GM23338 (cell line): ENCODE measurements around the gene VASN. TPM values are rescaled to one million over a fixed set of nuclear protein-coding genes. Genes with fewer than 3 reads are reported as not detected.

ENCODE experiments used
- ATAC-seq: fragments of 200-7000 bp; cut with Tn5 transposase; 3 replicates; pipeline ENCODE4 v1.9.1; 2020
- DNase-seq: peaks from one replicate; pipeline ENCODE4 v3.0.0-alpha.2; 2015; ENCODE audit warnings: low spot score
- H2AFZ ChIP-seq: fragments of 200-600 bp; sonication (generic); 2 replicates; pipeline ENCODE4 v1.8.0; 2016; ENCODE audit warnings: antibody characterized with exemption, mild to moderate bottlenecking, moderate library complexity
- H3F3A ChIP-seq: fragments of 200-600 bp; sonication (generic); replicated peaks from 2 replicates; pipeline ENCODE4 v1.8.0; 2017; ENCODE audit warnings: antibody characterized with exemption, mixed run types, low read depth
- H3K27ac ChIP-seq: fragments of 200-600 bp; sonication (generic); 2 replicates; pipeline ENCODE4 v1.6.1; 2016; ENCODE audit warnings: low read depth
- H3K27me3 ChIP-seq: fragments of 200-600 bp; sonication (generic); 2 replicates; pipeline ENCODE4 v1.8.0; 2016; ENCODE audit warnings: mild to moderate bottlenecking, mixed run types, moderate library complexity; ENCODE audit not compliant: insufficient read depth
- H3K36me3 ChIP-seq: fragments of 200-600 bp; sonication (generic); 2 replicates; pipeline ENCODE4 v1.8.0; 2016; ENCODE audit warnings: mild to moderate bottlenecking; ENCODE audit not compliant: insufficient read depth
- H3K4me1 ChIP-seq: fragments of 200-600 bp; sonication (generic); 2 replicates; pipeline ENCODE4 v1.8.0; 2016; ENCODE audit warnings: mild to moderate bottlenecking, moderate library complexity; ENCODE audit not compliant: insufficient read depth
- H3K4me2 ChIP-seq: fragments of 200-600 bp; sonication (generic); 2 replicates; pipeline ENCODE4 v1.7.1; 2017; ENCODE audit warnings: mixed run types
- H3K4me3 ChIP-seq: fragments of 200-600 bp; sonication (generic); 2 replicates; pipeline ENCODE4 v1.6.1; 2016; ENCODE audit warnings: mixed run types
- H3K79me2 ChIP-seq: fragments of 200-600 bp; sonication (generic); replicated peaks from 2 replicates; pipeline ENCODE4 v1.8.0; 2017; ENCODE audit warnings: mild to moderate bottlenecking; ENCODE audit not compliant: insufficient read depth
- H3K9me2 ChIP-seq: fragments of 200-600 bp; sonication (generic); 2 replicates; pipeline ENCODE4 v1.8.0; 2017; ENCODE audit not compliant: insufficient read depth
- H4K20me1 ChIP-seq: fragments of 200-600 bp; sonication (generic); replicated peaks from 2 replicates; pipeline ENCODE4 v1.8.0; 2017; ENCODE audit warnings: mild to moderate bottlenecking; ENCODE audit not compliant: insufficient read depth
- H3K27ac Mint-ChIP-seq: 2 replicates; pipeline ENCODE4 v1.8.0; 2020; ENCODE audit warnings: inconsistent platforms, mild to moderate bottlenecking, moderate library complexity, mixed read lengths
- H3K27me3 Mint-ChIP-seq: 3 replicates; pipeline ENCODE4 v1.8.0; 2022; ENCODE audit warnings: low read depth, mild to moderate bottlenecking, moderate library complexity, mixed read lengths, inconsistent platforms; ENCODE audit not compliant: insufficient read depth, poor library complexity
- H3K36me3 Mint-ChIP-seq: 3 replicates; pipeline ENCODE4 v1.8.0; 2021; ENCODE audit warnings: low read depth, mild to moderate bottlenecking, inconsistent platforms, moderate library complexity, mixed read lengths
- H3K4me1 Mint-ChIP-seq: 3 replicates; pipeline ENCODE4 v1.8.0; 2020; ENCODE audit warnings: mild to moderate bottlenecking, inconsistent platforms, mixed read lengths
- H3K4me3 Mint-ChIP-seq: 3 replicates; pipeline ENCODE4 v1.8.0; 2021; ENCODE audit warnings: moderate library complexity, mild to moderate bottlenecking, inconsistent platforms, mixed read lengths
- H3K9me3 Mint-ChIP-seq: 3 replicates; pipeline ENCODE4 v1.8.0; 2020; ENCODE audit warnings: moderate library complexity, mild to moderate bottlenecking, inconsistent platforms, mixed read lengths
- CREB1 ChIP-seq: fragments of 250-450 bp; sonication (Bioruptor Pico); IDR thresholded peaks from 2 replicates; pipeline ENCODE4 v1.5.0; 2020; ENCODE audit warnings: low read depth, mild to moderate bottlenecking, moderate library complexity
- EZH2 ChIP-seq: fragments of 200-600 bp; sonication (generic); IDR thresholded peaks from one replicate; pipeline ENCODE4 v1.8.0; 2017; ENCODE audit warnings: antibody characterized with exemption, mild to moderate bottlenecking, low read depth; ENCODE audit not compliant: unreplicated experiment
- EZH2phosphoT487 ChIP-seq: fragments of 200-600 bp; sonication (generic); IDR thresholded peaks from one replicate; pipeline ENCODE4 v1.8.1; 2018; ENCODE audit warnings: antibody characterized with exemption; ENCODE audit not compliant: unreplicated experiment
- JUNB ChIP-seq: IDR thresholded peaks from one replicate; pipeline ENCODE4 v1.6.1; 2016; ENCODE audit warnings: antibody characterized with exemption; ENCODE audit not compliant: unreplicated experiment
- POLR2AphosphoS5 ChIP-seq: IDR thresholded peaks from 2 replicates; pipeline ENCODE4 v1.6.1; 2016; ENCODE audit warnings: antibody characterized with exemption, low read depth
- ZNF114 ChIP-seq: fragments of 250-450 bp; sonication (Bioruptor Pico); IDR thresholded peaks from 2 replicates; pipeline ENCODE4 v1.5.0; 2020; ENCODE audit warnings: mild to moderate bottlenecking, moderate library complexity
- ZNF331 ChIP-seq: fragments of 250-450 bp; sonication (Bioruptor Pico); IDR thresholded peaks from 2 replicates; pipeline ENCODE4 v1.5.0; 2020; ENCODE audit warnings: low read depth, mild to moderate bottlenecking, moderate library complexity
- polyA plus RNA-seq: library from polyadenylated mRNA; unstranded; fragments of >200 nt; fragmentation: Nextera tagmentation; extraction: Ambion mirVana; gene quantifications from 2 replicates; pipeline ENCODE4 v1.2.1, GENCODE V29; 2016
- total RNA-seq: library from RNA; depleted of rRNA; stranded (reverse); fragments of >200 nt; shearing (Covaris generic); gene quantifications from 2 replicates; pipeline ENCODE4 v1.2.3, GENCODE V29; 2014
- TF ChIP-seq, protein P1 (sequence below): IDR thresholded peaks from 2 replicates; pipeline ENCODE4 v1.6.1; 2016; ENCODE audit warnings: antibody characterized with exemption
- TF ChIP-seq, protein P2 (sequence below): IDR thresholded peaks from one replicate; pipeline ENCODE4 v1.6.1; 2018; ENCODE audit warnings: antibody characterized with exemption; ENCODE audit not compliant: unreplicated experiment

The VASN gene
- total and polyA plus RNA-seq, 2 experiments from 2014 or later, result 8.0 to 15.5 TPM

DNA sequence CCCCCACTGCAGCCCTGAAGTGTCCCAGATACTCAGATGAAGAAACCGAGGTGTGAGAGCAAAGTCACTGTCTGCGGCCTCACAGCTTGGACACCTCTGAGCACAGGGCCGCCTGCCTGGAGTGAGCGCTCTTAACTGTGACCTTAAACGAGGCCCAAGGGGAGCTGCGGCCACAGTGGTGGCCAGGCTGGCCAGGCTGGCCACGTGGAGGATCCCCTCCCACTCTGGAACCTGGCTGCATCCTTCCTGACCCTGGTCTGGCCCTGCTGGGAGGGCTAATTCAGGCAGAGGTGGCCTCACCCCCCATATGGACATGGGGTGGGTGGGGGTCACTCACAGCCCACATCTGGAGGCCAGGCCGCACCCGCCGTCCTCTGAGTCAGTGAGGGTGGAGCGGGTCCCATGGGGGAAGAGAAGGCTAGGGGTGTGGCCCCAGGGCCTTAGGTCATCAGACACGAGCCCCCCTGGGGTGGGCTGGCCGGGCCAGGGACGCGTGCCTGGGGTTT, 6.6 kb downstream of the VASN start (continued):
- TF ChIP-seq, protein P1, sequence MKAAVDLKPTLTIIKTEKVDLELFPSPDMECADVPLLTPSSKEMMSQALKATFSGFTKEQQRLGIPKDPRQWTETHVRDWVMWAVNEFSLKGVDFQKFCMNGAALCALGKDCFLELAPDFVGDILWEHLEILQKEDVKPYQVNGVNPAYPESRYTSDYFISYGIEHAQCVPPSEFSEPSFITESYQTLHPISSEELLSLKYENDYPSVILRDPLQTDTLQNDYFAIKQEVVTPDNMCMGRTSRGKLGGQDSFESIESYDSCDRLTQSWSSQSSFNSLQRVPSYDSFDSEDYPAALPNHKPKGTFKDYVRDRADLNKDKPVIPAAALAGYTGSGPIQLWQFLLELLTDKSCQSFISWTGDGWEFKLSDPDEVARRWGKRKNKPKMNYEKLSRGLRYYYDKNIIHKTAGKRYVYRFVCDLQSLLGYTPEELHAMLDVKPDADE, result no peak
- TF ChIP-seq EZH2phosphoT487, result no peak
- TF ChIP-seq, protein P2, sequence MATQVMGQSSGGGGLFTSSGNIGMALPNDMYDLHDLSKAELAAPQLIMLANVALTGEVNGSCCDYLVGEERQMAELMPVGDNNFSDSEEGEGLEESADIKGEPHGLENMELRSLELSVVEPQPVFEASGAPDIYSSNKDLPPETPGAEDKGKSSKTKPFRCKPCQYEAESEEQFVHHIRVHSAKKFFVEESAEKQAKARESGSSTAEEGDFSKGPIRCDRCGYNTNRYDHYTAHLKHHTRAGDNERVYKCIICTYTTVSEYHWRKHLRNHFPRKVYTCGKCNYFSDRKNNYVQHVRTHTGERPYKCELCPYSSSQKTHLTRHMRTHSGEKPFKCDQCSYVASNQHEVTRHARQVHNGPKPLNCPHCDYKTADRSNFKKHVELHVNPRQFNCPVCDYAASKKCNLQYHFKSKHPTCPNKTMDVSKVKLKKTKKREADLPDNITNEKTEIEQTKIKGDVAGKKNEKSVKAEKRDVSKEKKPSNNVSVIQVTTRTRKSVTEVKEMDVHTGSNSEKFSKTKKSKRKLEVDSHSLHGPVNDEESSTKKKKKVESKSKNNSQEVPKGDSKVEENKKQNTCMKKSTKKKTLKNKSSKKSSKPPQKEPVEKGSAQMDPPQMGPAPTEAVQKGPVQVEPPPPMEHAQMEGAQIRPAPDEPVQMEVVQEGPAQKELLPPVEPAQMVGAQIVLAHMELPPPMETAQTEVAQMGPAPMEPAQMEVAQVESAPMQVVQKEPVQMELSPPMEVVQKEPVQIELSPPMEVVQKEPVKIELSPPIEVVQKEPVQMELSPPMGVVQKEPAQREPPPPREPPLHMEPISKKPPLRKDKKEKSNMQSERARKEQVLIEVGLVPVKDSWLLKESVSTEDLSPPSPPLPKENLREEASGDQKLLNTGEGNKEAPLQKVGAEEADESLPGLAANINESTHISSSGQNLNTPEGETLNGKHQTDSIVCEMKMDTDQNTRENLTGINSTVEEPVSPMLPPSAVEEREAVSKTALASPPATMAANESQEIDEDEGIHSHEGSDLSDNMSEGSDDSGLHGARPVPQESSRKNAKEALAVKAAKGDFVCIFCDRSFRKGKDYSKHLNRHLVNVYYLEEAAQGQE, result no peak
- no peak; the same call in 1 of the 2 replicates for TF ChIP-seq POLR2AphosphoS5
- no peak for TF ChIP-seq ZNF114 (CRISPR knock-in tag)
- no peak for TF ChIP-seq ZNF331 (CRISPR knock-in tag)

DNA sequence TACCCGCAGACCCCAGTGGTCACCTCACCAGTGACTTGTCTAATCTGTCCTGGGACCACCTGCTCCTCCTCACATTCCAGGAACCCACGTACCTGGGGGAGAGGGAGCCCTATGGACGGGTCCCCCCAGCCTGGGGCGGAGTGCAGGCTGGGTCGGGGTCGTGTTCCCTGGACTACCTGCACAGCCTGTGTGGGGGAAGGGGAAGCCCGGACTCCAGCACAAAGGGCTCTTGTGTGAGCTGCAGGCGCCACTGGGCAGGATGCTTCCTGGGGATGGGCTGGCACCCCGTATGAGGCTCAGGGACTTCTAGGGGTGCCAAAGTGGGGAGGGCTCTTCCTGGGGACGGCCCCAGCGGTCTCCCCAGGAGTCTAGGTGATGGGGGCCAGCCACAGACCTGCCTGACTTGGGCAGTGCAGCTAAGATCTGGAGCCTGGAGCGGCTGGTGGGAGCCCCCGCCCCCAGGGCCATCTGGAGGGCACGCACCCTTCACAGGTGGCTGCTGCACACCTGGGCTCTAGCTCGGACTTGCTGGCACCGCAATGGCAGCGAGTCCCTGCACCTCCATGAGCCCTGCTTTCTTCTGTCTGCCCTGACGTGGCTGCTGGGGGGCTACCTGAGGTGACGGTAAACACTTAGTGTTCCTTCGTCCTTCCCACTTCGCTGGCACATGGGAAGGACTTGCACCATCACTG, 7.5 kb downstream of the VASN start:
- peaks cover 13% of the 10 kb centered on the region for H3K27me3 Mint-ChIP-seq
- H3K4me1 Mint-ChIP-seq, result peaks cover 49% of the 10 kb centered on the region
- no peak overlapping the region for H3K27ac Mint-ChIP-seq
- H3K36me3 Mint-ChIP-seq, result peaks cover 3% of the 10 kb centered on the region; the same call in 2 of the 3 replicates
- H3K4me3 Mint-ChIP-seq, result no peak overlapping the region
- peaks cover 7% of the 10 kb centered on the region for H3K79me2 ChIP-seq
- no peaks in the 10 kb centered on the region for H3K9me2 ChIP-seq
- no peak overlapping the region for H3K4me3 ChIP-seq
- no peak for TF ChIP-seq POLR2AphosphoS5
- TF ChIP-seq JUNB, result no peak
- TF ChIP-seq ZNF331 (CRISPR knock-in tag), result no peak
- no peak for TF ChIP-seq CREB1
- TF ChIP-seq EZH2, result no peak
- TF ChIP-seq, protein P1, result no peak
- no peaks in the 10 kb centered on the region for H3K36me3 ChIP-seq
- H3K4me1 ChIP-seq, result peaks cover 35% of the 10 kb centered on the region
- no peaks in the 10 kb centered on the region for H3K27me3 ChIP-seq
- no peaks in the 10 kb centered on the region for H3K9me3 Mint-ChIP-seq
- DNase-seq (no peak), ATAC-seq (no peak)
- H4K20me1 ChIP-seq, result no peaks in the 10 kb centered on the region; the same call in 1 of the 2 replicates
- H3F3A ChIP-seq, result 0 out of 2 replicates have a peak, but pooled peaks cover 6% of the 10 kb centered on the region
- H2AFZ ChIP-seq, result no peak overlapping the region
- H3K4me2 ChIP-seq, result no peak overlapping the region
- H3K27ac ChIP-seq, result no peak overlapping the region
